ENCODE data around the gene TRPM3. TPM values are rescaled to one million over a fixed set of nuclear protein-coding genes. Genes with fewer than 3 reads are reported as not detected.

TRPM3 gene
- total RNA-seq, 1 donor from 2014 or later = not detected

- H3K36me3 Mint-ChIP-seq (ENCODE audit: low read depth) = no peaks in the 10 kb centered on the region
- CTCF ChIA-PET = no interaction called here
- H3K27me3 Mint-ChIP-seq = no peaks in the 10 kb centered on the region
- POLR2A ChIA-PET = no interaction called here
- no peaks in the 10 kb centered on the region for H3K4me1 Mint-ChIP-seq
- no peak overlapping the region for H3K27ac Mint-ChIP-seq
- no peak for ATAC-seq (ENCODE audit: low read depth)
- DNase-seq = no peak
- H3K9me3 Mint-ChIP-seq = no peaks in the 10 kb centered on the region
- intact Hi-C loops (cut with micrococcal nuclease) = no loop called here
- H3K4me3 Mint-ChIP-seq = no peak overlapping the region
- no peak for TF ChIP-seq CTCF (IDR thresholded peaks at IDR 0.05)
Measured at GRCh38 chr9:71048280-71048679, 73.1 kb downstream of the TRPM3 start.

- Mint-ChIP-seq H3K36me3 (ENCODE audit: low read depth) (no peaks in the 10 kb centered on the region), H3K9me3 (no peaks in the 10 kb centered on the region), H3K4me3 (no peak overlapping the region), H3K27me3 (no peaks in the 10 kb centered on the region), H3K27ac (no peak overlapping the region), H3K4me1 (no peaks in the 10 kb centered on the region)
- DNase-seq (no peak), ATAC-seq (ENCODE audit: low read depth) (no peak)
- intact Hi-C loops (cut with micrococcal nuclease) = no loop called here
- no peak for TF ChIP-seq CTCF (IDR thresholded peaks at IDR 0.05)
- ChIA-PET CTCF (no interaction called here), POLR2A (no interaction called here)
Measured at GRCh38 chr9:71042448-71042990, 78.9 kb downstream of the TRPM3 start.

GRCh38 chr9:71037521-71037920, 83.9 kb downstream of the TRPM3 start:
- ATAC-seq (ENCODE audit: low read depth) (no peak), DNase-seq (no peak)
- no peak for TF ChIP-seq CTCF (IDR thresholded peaks at IDR 0.05)
- POLR2A ChIA-PET = no interaction called here
- H3K4me3 Mint-ChIP-seq = no peak overlapping the region
- CTCF ChIA-PET = no interaction called here
- no peaks in the 10 kb centered on the region for H3K4me1 Mint-ChIP-seq
- H3K36me3 Mint-ChIP-seq (ENCODE audit: low read depth) = no peaks in the 10 kb centered on the region
- no peak overlapping the region for H3K27ac Mint-ChIP-seq
- H3K27me3 Mint-ChIP-seq = no peaks in the 10 kb centered on the region
- intact Hi-C loops (cut with micrococcal nuclease) = no loop called here
- H3K9me3 Mint-ChIP-seq = no peaks in the 10 kb centered on the region

- intact Hi-C loops (cut with micrococcal nuclease) = no loop called here
- ATAC-seq (ENCODE audit: low read depth) (no peak), DNase-seq (no peak)
- CTCF ChIA-PET = no interaction called here
- H3K4me1 Mint-ChIP-seq = no peaks in the 10 kb centered on the region
- H3K9me3 Mint-ChIP-seq = no peaks in the 10 kb centered on the region
- H3K4me3 Mint-ChIP-seq = no peak overlapping the region
- no peak overlapping the region for H3K27ac Mint-ChIP-seq
- TF ChIP-seq CTCF (IDR thresholded peaks at IDR 0.05) = no peak
- H3K36me3 Mint-ChIP-seq (ENCODE audit: low read depth) = no peaks in the 10 kb centered on the region
- H3K27me3 Mint-ChIP-seq = no peaks in the 10 kb centered on the region
- POLR2A ChIA-PET = no interaction called here
Measured at GRCh38 chr9:71036501-71036900, 84.9 kb downstream of the TRPM3 start.

GRCh38 chr9:71032779-71033178, 88.6 kb downstream of the TRPM3 start:
- Mint-ChIP-seq H3K9me3 (no peaks in the 10 kb centered on the region), H3K36me3 (ENCODE audit: low read depth) (no peaks in the 10 kb centered on the region), H3K27ac (no peak overlapping the region), H3K27me3 (no peaks in the 10 kb centered on the region), H3K4me3 (no peak overlapping the region), H3K4me1 (no peaks in the 10 kb centered on the region)
- ChIA-PET POLR2A (no interaction called here), CTCF (no interaction called here)
- DNase-seq (no peak), ATAC-seq (ENCODE audit: low read depth) (no peak)
- TF ChIP-seq CTCF (IDR thresholded peaks at IDR 0.05) = no peak
- intact Hi-C loops (cut with micrococcal nuclease) = no loop called here

Data from activated B cell treated with CpG ODN at 0.5 μM for 24 hours (primary cell).